Liver (tissue), 9 donors: ENCODE measurements around the gene FYTTD1. TPM values are rescaled to one million over a fixed set of nuclear protein-coding genes. Genes with fewer than 3 reads are reported as not detected.

Experiments used
- DNase-seq: peaks from one replicate; pipeline ENCODE4 v3.0.0-alpha.2; 2017; ENCODE audit warnings: low spot score
- H3K27ac ChIP-seq, 2 donors: one replicate each; pipeline ENCODE4 v1.7.0; 2013; ENCODE audit warnings: inconsistent platforms in 2 of 2, low read length in 2 of 2, control low read depth in 1 of 2, low read depth in 1 of 2, mild to moderate bottlenecking in 1 of 2
- H3K27me3 ChIP-seq, 4 donors: one replicate each; pipeline versions ENCODE4 v1.6.1 to v1.7.0; 2013; ENCODE audit warnings: low read length in 3 of 4, inconsistent platforms in 1 of 4, mild to moderate bottlenecking in 1 of 4, moderate library complexity in 1 of 4; ENCODE audit not compliant: control insufficient read depth in 4 of 4, insufficient read depth in 4 of 4
- H3K36me3 ChIP-seq, 4 donors: one replicate each; pipeline versions ENCODE4 v1.6.1 to v1.7.0; 2013; ENCODE audit warnings: low read length in 3 of 4, mild to moderate bottlenecking in 3 of 4, low read depth in 1 of 4, moderate library complexity in 1 of 4; ENCODE audit not compliant: control insufficient read depth in 4 of 4, insufficient read depth in 3 of 4
- H3K4me1 ChIP-seq, 4 donors: one replicate each; pipeline versions ENCODE4 v1.6.1 to v1.7.0; 2013; ENCODE audit warnings: low read length in 3 of 4, mild to moderate bottlenecking in 3 of 4, moderate library complexity in 1 of 4; ENCODE audit not compliant: control insufficient read depth in 4 of 4, insufficient read depth in 4 of 4
- H3K4me3 ChIP-seq, 3 donors: one replicate each; pipeline versions ENCODE4 v1.6.1 to v1.7.0; 2013; ENCODE audit warnings: low read length in 3 of 3, control low read depth in 1 of 3, low read depth in 1 of 3, mild to moderate bottlenecking in 1 of 3
- H3K9ac ChIP-seq, 2 donors: one replicate each; pipeline ENCODE4 v1.7.0; 2013; ENCODE audit warnings: low read length in 2 of 2, mild to moderate bottlenecking in 2 of 2, moderate library complexity in 2 of 2, control low read depth in 1 of 2, low read depth in 1 of 2
- H3K9me3 ChIP-seq, 4 donors: one replicate each; pipeline versions ENCODE4 v1.6.1 to v1.7.0; 2013; ENCODE audit warnings: low read length in 3 of 4; ENCODE audit not compliant: control insufficient read depth in 4 of 4
- ATF3 ChIP-seq: IDR thresholded peaks from 2 replicates; pipeline ENCODE4 v1.6.1; 2016; ENCODE audit warnings: antibody characterized with exemption
- CTCF ChIP-seq: fragments of 150-350 bp; IDR thresholded peaks from 2 replicates; pipeline ENCODE4 v1.5.1; 2017; ENCODE audit warnings: improper control_type of control experiment, low read depth, low read length; ENCODE audit not compliant: missing input control
- EGR1 ChIP-seq, 2 donors: IDR thresholded peaks; 2 replicates each; pipeline ENCODE4 v1.6.1; 2016 to 2018; ENCODE audit warnings: antibody characterized with exemption in 2 of 2, low read depth in 2 of 2
- HNF4G ChIP-seq: IDR thresholded peaks from 2 replicates; pipeline ENCODE4 v1.6.1; 2016; ENCODE audit warnings: antibody characterized with exemption
- JUND ChIP-seq, 2 donors: IDR thresholded peaks; 2 replicates each; pipeline ENCODE4 v1.6.1; 2016; ENCODE audit warnings: antibody characterized with exemption in 2 of 2
- NR2F2 ChIP-seq: IDR thresholded peaks from 2 replicates; pipeline ENCODE4 v1.6.1; 2016; ENCODE audit warnings: antibody characterized with exemption
- RAD21 ChIP-seq, 2 donors: IDR thresholded peaks; 2 replicates each; pipeline ENCODE4 v1.6.1; 2016; ENCODE audit warnings: antibody characterized with exemption in 2 of 2, mild to moderate bottlenecking in 2 of 2
- REST ChIP-seq: IDR thresholded peaks from 2 replicates; pipeline ENCODE4 v1.6.1; 2016; ENCODE audit warnings: antibody characterized with exemption, mild to moderate bottlenecking
- TAF1 ChIP-seq: conservative IDR thresholded peaks from 2 replicates; pipeline ENCODE4 v1.6.1; 2016; ENCODE audit warnings: antibody characterized with exemption, mild to moderate bottlenecking
- ZBTB33 ChIP-seq: IDR thresholded peaks from 2 replicates; pipeline ENCODE4 v1.6.1; 2016; ENCODE audit warnings: antibody characterized with exemption
- WGBS: extraction: QIAGEN DNeasy Blood & Tissue Kit; methylation state at CpG from one replicate; pipeline ENCODE4 v1.1.7; 2013; 5-methylcytosine and 5-hydroxymethylcytosine counted together
- polyA plus RNA-seq, 2 donors: library from polyadenylated mRNA; stranded (reverse) in 1 of 2; unstranded in 1 of 2; fragments of 200-250 nt in 1 of 2; fragments of >200 nt in 1 of 2; fragmentation: Nextera tagmentation in 1 of 2; extraction: Ambion mirVana in 1 of 2; gene quantifications; one replicate each; pipeline versions ENCODE4 v1.2.1 to v1.2.3, GENCODE V29; 2013 to 2015
- total RNA-seq, 2 donors: library from RNA; depleted of rRNA; stranded (reverse); fragments of >200 nt; gene quantifications; one replicate each; pipeline ENCODE4 v1.2.3, GENCODE V29; 2014
- donor health status: healthy.
- donor health status: healthy.
- donor health status: healthy.
- donor health status: healthy.
- donor health status: healthy.

Gene FYTTD1
- total and polyA plus RNA-seq, 4 donors = 11.5 to 22.7 (median 16.0) TPM

GRCh38 chr3:197835509-197835908 is 85.8 kb downstream of the FYTTD1 start:
- H3K36me3 ChIP-seq = peaks cover 4 to 37% (median 33%) of the 10 kb centered on the region in 4 donors

More at GRCh38 chr3:197835509-197835908, 85.8 kb downstream of the FYTTD1 start:
- H3K4me1 ChIP-seq = no peaks in the 10 kb centered on the region
- no peak overlapping the region for H3K9ac ChIP-seq
- 96% methylated on average over 5 of the region's 5 CpGs for WGBS
- no peaks in the 10 kb centered on the region for H3K27me3 ChIP-seq
- DNase-seq = no peak
- no peak for TF ChIP-seq HNF4G
- no peak for TF ChIP-seq JUND (IDR thresholded peaks at IDR 0.05)
- no peak for TF ChIP-seq NR2F2
- no peak for TF ChIP-seq EGR1 (IDR thresholded peaks at IDR 0.05; ENCODE audit: low read depth in 2 of 2)
- no peak for TF ChIP-seq RAD21 (IDR thresholded peaks at IDR 0.05)
- no peak for TF ChIP-seq ATF3
- TF ChIP-seq ZBTB33 = no peak
- no peak for TF ChIP-seq REST
- no peak for TF ChIP-seq CTCF
- no peak for TF ChIP-seq TAF1
- H3K9me3 ChIP-seq = no peaks in the 10 kb centered on the region
- H3K27ac ChIP-seq = no peak overlapping the region
- H3K4me3 ChIP-seq = no peak overlapping the region
